HG02870 (cell line): ENCODE data around the gene BCAS3.

Experiments
- ATAC-seq: cut with Tn5 transposase; IDR thresholded peaks from one replicate; pipeline ENCODE4 v1.9.1; 2021; ENCODE audit warnings: mild to moderate bottlenecking, moderate library complexity; ENCODE audit not compliant: unreplicated experiment

BCAS3 gene

GRCh38 chr17:61401389-61402072 is 723.9 kb downstream of the BCAS3 start:
- no peak for ATAC-seq

- ATAC-seq: no peak
Measured at GRCh38 chr17:61402073-61402541, 724.5 kb downstream of the BCAS3 start.

GRCh38 chr17:61402978-61403800 is 725.5 kb downstream of the BCAS3 start:
- ATAC-seq: no peak

- no peak for ATAC-seq
Measured at GRCh38 chr17:61403801-61404662, 726.4 kb downstream of the BCAS3 start.

- no peak for ATAC-seq
Measured at GRCh38 chr17:61404663-61404912, 726.9 kb downstream of the BCAS3 start.

GRCh38 chr17:61404913-61405685 is 727.4 kb downstream of the BCAS3 start:
- no peak for ATAC-seq

GRCh38 chr17:61405686-61406536 is 728.3 kb downstream of the BCAS3 start:
- ATAC-seq: no peak

GRCh38 chr17:61406537-61406845 is 728.8 kb downstream of the BCAS3 start:
- no peak for ATAC-seq

- no peak for ATAC-seq
Measured at GRCh38 chr17:61406971-61407911, 729.6 kb downstream of the BCAS3 start.

- ATAC-seq: no peak
Measured at GRCh38 chr17:61408151-61409041, 730.7 kb downstream of the BCAS3 start.

- no peak for ATAC-seq
Measured at GRCh38 chr17:61409301-61410112, 731.9 kb downstream of the BCAS3 start.

GRCh38 chr17:61410141-61411010 is 732.7 kb downstream of the BCAS3 start:
- ATAC-seq: no peak

- no peak for ATAC-seq
Measured at GRCh38 chr17:61411011-61411260, 733.3 kb downstream of the BCAS3 start.

GRCh38 chr17:61411261-61412142 is 733.9 kb downstream of the BCAS3 start:
- ATAC-seq: peak; percentile 18

- peak; percentile 57 for ATAC-seq
Measured at GRCh38 chr17:61412143-61412859, 734.6 kb downstream of the BCAS3 start.
